Lower leg skin (tissue), 3 donors: ENCODE results near the gene EIF1AX.

Experiments
- POLR2A ChIP-seq, 2 donors: fragments of 450-650 bp; IDR thresholded peaks; one replicate each; pipeline ENCODE4 v1.6.1; 2016 to 2017; ENCODE audit warnings: antibody characterized with exemption in 2 of 2, mild to moderate bottlenecking in 1 of 2, moderate library complexity in 1 of 2
- TF ChIP-seq, protein P1 (sequence below), 3 donors: fragments of 450-650 bp; IDR thresholded peaks; one replicate each; pipeline ENCODE4 v1.5.1; 2016; ENCODE audit warnings: antibody characterized with exemption in 3 of 3, mild to moderate bottlenecking in 3 of 3, moderate library complexity in 2 of 3

DNA sequence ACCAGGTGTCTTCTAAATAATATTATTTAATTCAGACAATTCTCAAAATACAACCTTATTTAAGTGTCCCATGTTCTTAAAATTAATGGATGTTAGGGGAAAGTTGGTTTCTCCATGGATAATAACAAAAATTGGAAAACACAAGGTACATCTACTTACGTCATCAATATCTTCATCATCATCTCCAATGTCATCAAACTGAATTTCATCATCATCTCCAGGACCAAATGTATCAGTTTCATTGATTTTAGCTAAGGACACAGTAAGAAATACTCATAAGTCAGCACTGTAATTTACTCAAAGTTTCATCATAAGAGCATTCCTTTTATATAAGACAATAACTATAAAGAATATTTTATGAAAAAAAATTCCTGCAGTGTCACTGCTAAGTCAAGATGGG lies 11.3 kb downstream of the EIF1AX start:
- TF ChIP-seq, protein P1, sequence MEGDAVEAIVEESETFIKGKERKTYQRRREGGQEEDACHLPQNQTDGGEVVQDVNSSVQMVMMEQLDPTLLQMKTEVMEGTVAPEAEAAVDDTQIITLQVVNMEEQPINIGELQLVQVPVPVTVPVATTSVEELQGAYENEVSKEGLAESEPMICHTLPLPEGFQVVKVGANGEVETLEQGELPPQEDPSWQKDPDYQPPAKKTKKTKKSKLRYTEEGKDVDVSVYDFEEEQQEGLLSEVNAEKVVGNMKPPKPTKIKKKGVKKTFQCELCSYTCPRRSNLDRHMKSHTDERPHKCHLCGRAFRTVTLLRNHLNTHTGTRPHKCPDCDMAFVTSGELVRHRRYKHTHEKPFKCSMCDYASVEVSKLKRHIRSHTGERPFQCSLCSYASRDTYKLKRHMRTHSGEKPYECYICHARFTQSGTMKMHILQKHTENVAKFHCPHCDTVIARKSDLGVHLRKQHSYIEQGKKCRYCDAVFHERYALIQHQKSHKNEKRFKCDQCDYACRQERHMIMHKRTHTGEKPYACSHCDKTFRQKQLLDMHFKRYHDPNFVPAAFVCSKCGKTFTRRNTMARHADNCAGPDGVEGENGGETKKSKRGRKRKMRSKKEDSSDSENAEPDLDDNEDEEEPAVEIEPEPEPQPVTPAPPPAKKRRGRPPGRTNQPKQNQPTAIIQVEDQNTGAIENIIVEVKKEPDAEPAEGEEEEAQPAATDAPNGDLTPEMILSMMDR (IDR thresholded peaks at IDR 0.05), result no peak
- no peak for TF ChIP-seq POLR2A (IDR thresholded peaks at IDR 0.05)
